Stomach (tissue), 9 donors: ENCODE data around the gene GJA5. TPM values are rescaled to one million over a fixed set of nuclear protein-coding genes. Genes with fewer than 3 reads are reported as not detected.
A peak's percentile ranks its signal among the peaks of the same experiment; 100 is the strongest.

ENCODE experiments used
- DNase-seq, 2 donors: peaks; one replicate each; pipeline versions ENCODE4 v3.0.0 to v3.0.0-alpha.2; 2013 to 2019
- H3K27ac ChIP-seq, 5 donors: fragments of 200-600 bp in 4 of 5; sonication (generic) in 4 of 5; one replicate each; pipeline ENCODE4 v1.5.1; 2013 to 2019; ENCODE audit warnings: mild to moderate bottlenecking in 1 of 5, moderate library complexity in 1 of 5
- H3K27me3 ChIP-seq, 3 donors: fragments of 200-600 bp; sonication (generic); one replicate each; pipeline ENCODE4 v1.5.1; 2017 to 2019; ENCODE audit warnings: mixed run types in 1 of 3
- H3K36me3 ChIP-seq, 4 donors: fragments of 200-600 bp; sonication (generic); 1 replicate in 3 of 4; 2 replicates in 1 of 4; pipeline ENCODE4 v1.5.1; 2016 to 2019
- H3K4me1 ChIP-seq, 4 donors: fragments of 200-600 bp; sonication (generic); one replicate each; pipeline ENCODE4 v1.5.1; 2016 to 2019
- H3K4me3 ChIP-seq, 4 donors: fragments of 200-600 bp; sonication (generic) in 3 of 4; one replicate each; pipeline ENCODE4 v1.5.1; 2016 to 2019; ENCODE audit warnings: mild to moderate bottlenecking in 1 of 4
- H3K9me3 ChIP-seq, 4 donors: fragments of 200-600 bp; sonication (generic); one replicate each; pipeline ENCODE4 v1.5.1; 2016 to 2019
- CTCF ChIP-seq, 7 experiments: fragments of 450-650 bp in 4 of 7; fragments of 200-600 bp in 3 of 7; sonication (generic) in 3 of 7; IDR thresholded peaks; one replicate each; pipeline ENCODE4 v1.5.1; 2016 to 2019; ENCODE audit warnings: antibody characterized with exemption in 7 of 7, control low read depth in 2 of 7, mild to moderate bottlenecking in 1 of 7
- EP300 ChIP-seq: sonication (generic); formaldehyde crosslinking; IDR thresholded peaks from one replicate; pipeline ENCODE4 v1.6.1; 2017; ENCODE audit warnings: antibody characterized with exemption
- POLR2A ChIP-seq, 4 donors: fragments of 450-650 bp; IDR thresholded peaks; one replicate each; pipeline ENCODE4 v1.6.1; 2016; ENCODE audit warnings: antibody characterized with exemption in 4 of 4, control low read depth in 2 of 4, mild to moderate bottlenecking in 1 of 4, moderate library complexity in 1 of 4
- POLR2AphosphoS5 ChIP-seq, 3 donors: sonication (generic); formaldehyde crosslinking; IDR thresholded peaks; one replicate each; pipeline ENCODE4 v1.6.1; 2016; ENCODE audit warnings: antibody characterized with exemption in 3 of 3
- WGBS, 5 donors: extraction: QIAGEN DNeasy Blood & Tissue Kit in 3 of 5; methylation state at CpG; one replicate each; pipeline versions ENCODE4 v1.1.5 to v1.1.7; 2013 to 2018; 5-methylcytosine and 5-hydroxymethylcytosine counted together
- intact Hi-C: fragments of 100-400 bp; cut with DNase I; formaldehyde crosslinking; loops from one replicate; pipeline ENCODE4 v1.15.1; 2023; ENCODE audit warnings: low total_unique reads
- polyA plus RNA-seq, 3 donors: library from polyadenylated mRNA; stranded (reverse); fragments of 200-250 nt; gene quantifications; one replicate each; pipeline ENCODE4 v1.2.3, GENCODE V29; 2013
- total RNA-seq, 5 donors: library from RNA; depleted of rRNA; stranded (reverse); fragments of >200 nt; gene quantifications; one replicate each; pipeline versions ENCODE4 v1.1.0 to v1.2.3, GENCODE V29; 2014 to 2016
- donor health status: healthy with polysubstance abuse.
- donor health status: Bipolar disorder and iron deficiency.
- donor health status: healthy.

GJA5 gene
- total and polyA plus RNA-seq, 8 donors, result under 0.01 to 4.8 (median 1.1) TPM; not detected in 1

DNA sequence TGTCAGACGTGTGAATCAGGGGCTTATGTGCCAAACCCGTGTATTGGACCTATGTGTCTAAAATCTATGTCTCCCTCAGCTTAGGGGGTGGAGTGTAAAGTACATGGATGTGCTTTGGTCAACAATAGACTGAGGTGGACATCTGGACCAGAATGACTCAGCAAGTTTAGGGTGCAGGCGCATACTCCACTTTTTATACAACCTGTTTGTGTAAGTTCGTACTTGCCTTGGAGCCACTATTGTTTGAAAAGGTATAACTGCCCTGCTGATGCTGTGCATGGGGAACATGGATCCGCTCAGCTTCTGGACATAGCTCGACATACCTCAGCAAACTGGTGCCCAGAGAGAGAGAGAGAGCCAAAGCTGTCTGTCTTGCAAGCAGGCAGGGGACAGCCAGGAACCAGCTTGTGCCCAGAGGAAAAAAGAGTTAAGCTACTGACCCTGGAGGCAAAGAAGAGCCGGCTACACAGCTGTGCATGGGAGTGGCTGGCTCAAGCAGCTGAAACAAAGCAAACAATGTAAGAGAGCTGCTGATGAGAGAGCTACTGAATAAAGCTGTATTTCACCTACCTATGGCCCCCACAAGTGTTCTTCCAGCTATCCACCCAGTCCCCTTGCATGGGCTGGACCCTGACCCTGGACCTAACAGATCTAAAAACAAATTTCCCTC is 41.2 kb downstream of the GJA5 start:
- Histone ChIP-seq H3K36me3 (no peaks in the 10 kb centered on the region), H3K27ac (no peak overlapping the region), H3K4me1 (peaks cover 0 to 17% (median 6%) of the 10 kb centered on the region in 4 donors), H3K27me3 (peaks cover 0 to 60% (median 3%) of the 10 kb centered on the region in 3 donors), H3K4me3 (no peak overlapping the region), H3K9me3 (no peaks in the 10 kb centered on the region)
- whole genome bisulfite sequencing, 5 donors, result 83 to 86% (median 84%) methylated on average over 7 of the region's 7 CpGs
- peak in 1 of 2 donors; percentile 45 for DNase-seq
- intact Hi-C loops, result no loop called here
- TF ChIP-seq EP300 (no peak), POLR2A (IDR thresholded peaks at IDR 0.05) (no peak), POLR2AphosphoS5 (IDR thresholded peaks at IDR 0.05) (no peak), CTCF (IDR thresholded peaks at IDR 0.05) (no peak)

- Histone ChIP-seq H3K4me3 (no peak overlapping the region), H3K27ac (peak overlapping the region in 3 of 5 donors; percentile 2 to 68 (median 67))
- TF ChIP-seq POLR2AphosphoS5 (IDR thresholded peaks at IDR 0.05), result peak in 1 of 3 donors; percentile 15
- no peak for TF ChIP-seq EP300
These were observed 42.7 kb downstream of the GJA5 start for GRCh38 chr1:147717706-147718097.

DNA sequence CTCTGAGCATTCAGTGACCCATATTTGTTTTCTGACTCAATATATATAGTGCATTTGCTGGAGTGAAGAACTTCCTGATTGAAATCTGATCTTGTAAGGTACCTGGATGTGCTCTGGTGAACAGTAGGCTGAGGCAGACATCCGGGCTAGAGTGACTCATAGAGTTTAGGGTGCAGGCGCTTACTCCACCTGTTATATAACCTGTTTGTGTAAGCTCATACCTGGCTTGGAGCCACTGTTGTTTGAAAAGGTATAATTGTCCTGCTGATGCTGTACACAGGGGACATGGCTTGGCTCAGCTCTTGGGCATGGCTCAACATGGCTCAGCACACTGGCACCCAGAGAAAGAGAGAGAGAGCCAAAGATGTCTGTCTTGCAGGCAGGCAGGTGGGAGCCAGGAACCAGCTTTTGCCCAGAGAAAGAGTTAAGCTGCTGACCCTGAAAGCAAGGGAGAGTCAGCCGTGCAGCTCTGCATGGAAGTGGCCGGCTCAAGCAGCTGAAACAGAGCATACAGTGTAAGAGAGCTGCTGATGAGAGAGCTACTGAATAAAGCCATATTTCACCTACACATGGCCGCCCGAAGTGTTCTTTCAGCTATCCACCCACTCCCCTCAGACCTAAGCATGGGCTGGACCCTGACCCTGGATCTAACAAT is 43.2 kb downstream of the GJA5 start:
- H3K27ac ChIP-seq, result peak overlapping the region in 3 of 5 donors; percentile 2 to 68 (median 67)
- peaks cover 0 to 17% (median 6%) of the 10 kb centered on the region in 4 donors for H3K4me1 ChIP-seq
- intact Hi-C loops, result no loop called here
- H3K27me3 ChIP-seq, result peaks cover 0 to 53% (median 3%) of the 10 kb centered on the region in 3 donors
- 66 to 79% (median 71%) methylated on average over 6 of the region's 6 CpGs for WGBS, 5 donors
- no peaks in the 10 kb centered on the region for H3K9me3 ChIP-seq
- peak; percentile 52 to 86 for DNase-seq
- H3K4me3 ChIP-seq, result no peak overlapping the region
- no peak for TF ChIP-seq EP300
- TF ChIP-seq POLR2AphosphoS5 (IDR thresholded peaks at IDR 0.05), result peak in 2 of 3 donors; percentile 15 to 50
- no peaks in the 10 kb centered on the region for H3K36me3 ChIP-seq

More at GRCh38 chr1:147717706-147718097, 42.7 kb downstream of the GJA5 start:
- intact Hi-C loops, result no loop called here
- WGBS, 5 donors, result 30 to 53% (median 44%) methylated on average over 4 of the region's 4 CpGs
- no peaks in the 10 kb centered on the region for H3K36me3 ChIP-seq
- no peaks in the 10 kb centered on the region for H3K9me3 ChIP-seq
- peaks cover 0 to 52% (median 3%) of the 10 kb centered on the region in 3 donors for H3K27me3 ChIP-seq
- DNase-seq, result peak; percentile 45 to 49
- peaks cover 0 to 17% (median 6%) of the 10 kb centered on the region in 4 donors for H3K4me1 ChIP-seq

- peaks cover 0 to 48% (median 7%) of the 10 kb centered on the region in 3 donors for H3K27me3 ChIP-seq
These were observed 47.8 kb downstream of the GJA5 start for GRCh38 chr1:147712605-147713004.

More at GRCh38 chr1:147712605-147713004, 47.8 kb downstream of the GJA5 start:
- TF ChIP-seq EP300 (no peak), POLR2AphosphoS5 (IDR thresholded peaks at IDR 0.05) (no peak), CTCF (IDR thresholded peaks at IDR 0.05) (no peak), POLR2A (IDR thresholded peaks at IDR 0.05) (no peak)
- peaks cover 0 to 6% (median 0%) of the 10 kb centered on the region in 4 donors for H3K4me1 ChIP-seq
- H3K36me3 ChIP-seq, result no peaks in the 10 kb centered on the region
- H3K9me3 ChIP-seq, result no peaks in the 10 kb centered on the region
- no peak overlapping the region for H3K27ac ChIP-seq
- no peak for DNase-seq
- no peak overlapping the region for H3K4me3 ChIP-seq
- intact Hi-C loops, result no loop called here

Other genes with a start within 250 kb of the GJA5 start
- gene BCL9, start 219.1 kb downstream of the GJA5 start, total RNA-seq, result 10 to 100 TPM in 1 of 5 donors, 1 to 10 TPM in 4; 1.4 to 47.5 (median 5.5) TPM
- gene BCL9, start 219.1 kb downstream of the GJA5 start, polyA plus RNA-seq, result 1 to 10 TPM; 3.3 to 6.9 (median 4.4) TPM
- gene ACP6, start 90.1 kb downstream of the GJA5 start, total RNA-seq, result 10 to 100 TPM in 4 of 5 donors, 1 to 10 TPM in 1; 3.5 to 55.9 (median 20.2) TPM
- gene ACP6, start 90.1 kb downstream of the GJA5 start, polyA plus RNA-seq, result 10 to 100 TPM in 1 of 3 donors, 1 to 10 TPM in 2; 8.9 to 21.0 (median 9.0) TPM
- not detected for gene GJA8, start 142.2 kb upstream of the GJA5 start, total RNA-seq
- gene GJA8, start 142.2 kb upstream of the GJA5 start, polyA plus RNA-seq, result not detected
- gene GPR89B, start 167.8 kb upstream of the GJA5 start, total RNA-seq, result 10 to 100 TPM in 3 of 5 donors, 1 to 10 TPM in 2; 2.3 to 43.1 (median 18.7) TPM
- gene GPR89B, start 167.8 kb upstream of the GJA5 start, polyA plus RNA-seq, result 10 to 100 TPM in 1 of 3 donors, 1 to 10 TPM in 2; 3.7 to 13.4 (median 7.1) TPM